ENCODE measurements around the gene OGDH.

GRCh38 chr7:44643206-44643605 lies 36.8 kb downstream of the OGDH start:
- TF ChIP-seq CTCF (IDR thresholded peaks at IDR 0.05) (no peak), POLR2A (IDR thresholded peaks at IDR 0.05) (no peak)

All from Peyer's patch (tissue), 4 donors.